Measurements from ENCODE around the gene IGSF5.

DNA sequence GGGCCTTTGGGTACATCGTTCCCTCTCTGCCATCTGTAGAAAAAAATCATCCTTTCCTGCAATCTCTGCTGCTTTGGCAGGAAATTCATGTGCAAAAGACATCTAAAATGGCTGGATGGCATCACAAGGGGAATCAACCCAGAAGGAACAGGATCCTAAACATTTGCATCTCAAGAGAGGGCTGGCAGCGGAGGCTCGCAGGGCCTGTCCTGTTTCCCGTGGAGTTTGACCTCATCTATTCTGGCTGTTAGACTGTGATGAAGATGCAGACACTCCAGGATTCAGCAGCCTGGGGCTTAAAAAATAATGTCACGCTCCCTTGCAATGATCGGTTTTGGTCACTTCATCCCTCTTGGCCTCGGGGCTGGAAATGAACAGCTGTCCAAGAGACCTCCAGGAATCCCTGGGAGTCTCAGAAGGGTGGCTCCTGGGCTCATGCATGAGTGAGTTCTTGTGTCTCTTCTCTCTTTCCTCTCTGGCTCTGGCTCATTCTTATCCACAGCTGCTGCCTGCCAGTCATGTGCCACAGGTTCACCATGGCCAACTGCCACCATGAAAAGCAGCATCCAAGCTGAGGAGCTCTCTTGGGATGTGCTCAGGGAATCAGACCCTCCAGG is 106.1 kb downstream of the IGSF5 start:
- TF ChIP-seq POLR2A (IDR thresholded peaks at IDR 0.05) = no peak
- TF ChIP-seq, protein P1, sequence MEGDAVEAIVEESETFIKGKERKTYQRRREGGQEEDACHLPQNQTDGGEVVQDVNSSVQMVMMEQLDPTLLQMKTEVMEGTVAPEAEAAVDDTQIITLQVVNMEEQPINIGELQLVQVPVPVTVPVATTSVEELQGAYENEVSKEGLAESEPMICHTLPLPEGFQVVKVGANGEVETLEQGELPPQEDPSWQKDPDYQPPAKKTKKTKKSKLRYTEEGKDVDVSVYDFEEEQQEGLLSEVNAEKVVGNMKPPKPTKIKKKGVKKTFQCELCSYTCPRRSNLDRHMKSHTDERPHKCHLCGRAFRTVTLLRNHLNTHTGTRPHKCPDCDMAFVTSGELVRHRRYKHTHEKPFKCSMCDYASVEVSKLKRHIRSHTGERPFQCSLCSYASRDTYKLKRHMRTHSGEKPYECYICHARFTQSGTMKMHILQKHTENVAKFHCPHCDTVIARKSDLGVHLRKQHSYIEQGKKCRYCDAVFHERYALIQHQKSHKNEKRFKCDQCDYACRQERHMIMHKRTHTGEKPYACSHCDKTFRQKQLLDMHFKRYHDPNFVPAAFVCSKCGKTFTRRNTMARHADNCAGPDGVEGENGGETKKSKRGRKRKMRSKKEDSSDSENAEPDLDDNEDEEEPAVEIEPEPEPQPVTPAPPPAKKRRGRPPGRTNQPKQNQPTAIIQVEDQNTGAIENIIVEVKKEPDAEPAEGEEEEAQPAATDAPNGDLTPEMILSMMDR (IDR thresholded peaks at IDR 0.05) = no peak
- TF ChIP-seq POLR2AphosphoS5 (IDR thresholded peaks at IDR 0.05) = no peak
- TF ChIP-seq EP300 (IDR thresholded peaks at IDR 0.05; ENCODE audit: low read depth) = no peak

Measured in transverse colon (tissue), 4 donors.